NB4 (cell line): ENCODE results near the gene SLC9C1.

Experiments used
- CTCF ChIP-seq: IDR thresholded peaks from one replicate; pipeline ENCODE4 v1.5.1; 2012; ENCODE audit warnings: low read depth, low read length
- MYC ChIP-seq: IDR thresholded peaks from 2 replicates; pipeline ENCODE4 v1.6.1; 2011; ENCODE audit warnings: low read depth, low read length
- POLR2A ChIP-seq: IDR thresholded peaks from 2 replicates; pipeline ENCODE4 v1.6.1; 2011; ENCODE audit warnings: mild to moderate bottlenecking; ENCODE audit not compliant: insufficient read length; ENCODE audit errors: extremely low read depth

DNA sequence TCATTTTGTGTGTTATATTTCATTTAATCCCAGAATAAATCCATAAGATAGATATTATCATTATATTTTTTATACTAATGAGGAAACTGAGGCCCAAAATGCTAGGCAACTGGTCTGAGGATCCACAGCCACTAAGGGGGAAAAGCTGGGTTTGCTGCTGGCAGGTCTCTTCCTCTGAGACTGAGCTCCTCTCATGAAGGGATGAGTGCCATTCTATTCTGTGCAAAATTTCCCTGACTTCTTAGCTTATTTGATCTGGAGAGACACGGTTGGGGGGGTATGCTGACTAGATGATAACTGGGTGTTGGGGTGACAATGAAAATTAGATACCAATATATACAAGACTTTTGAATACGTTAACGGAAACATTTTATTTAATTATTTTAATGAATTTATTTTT is 162.9 kb downstream of the SLC9C1 start:
- TF ChIP-seq CTCF = no peak
- TF ChIP-seq MYC = no peak
- TF ChIP-seq POLR2A = no peak
